Liver (tissue), 9 donors: Measurements from ENCODE around the gene DAP3. TPM values are rescaled to one million over a fixed set of nuclear protein-coding genes. Genes with fewer than 3 reads are reported as not detected.
"Not testable (repeated sequence)": the region's sequence is repeated elsewhere in the genome, so short reads cannot be mapped to it uniquely, and the experiment has no call there.

Source experiments
- DNase-seq: peaks from one replicate; pipeline ENCODE4 v3.0.0-alpha.2; 2017; ENCODE audit warnings: low spot score
- H3K27ac ChIP-seq, 2 donors: one replicate each; pipeline ENCODE4 v1.7.0; 2013; ENCODE audit warnings: inconsistent platforms in 2 of 2, low read length in 2 of 2, control low read depth in 1 of 2, low read depth in 1 of 2, mild to moderate bottlenecking in 1 of 2
- H3K27me3 ChIP-seq, 4 donors: one replicate each; pipeline versions ENCODE4 v1.6.1 to v1.7.0; 2013; ENCODE audit warnings: low read length in 3 of 4, inconsistent platforms in 1 of 4, mild to moderate bottlenecking in 1 of 4, moderate library complexity in 1 of 4; ENCODE audit not compliant: control insufficient read depth in 4 of 4, insufficient read depth in 4 of 4
- H3K36me3 ChIP-seq, 4 donors: one replicate each; pipeline versions ENCODE4 v1.6.1 to v1.7.0; 2013; ENCODE audit warnings: low read length in 3 of 4, mild to moderate bottlenecking in 3 of 4, low read depth in 1 of 4, moderate library complexity in 1 of 4; ENCODE audit not compliant: control insufficient read depth in 4 of 4, insufficient read depth in 3 of 4
- H3K4me1 ChIP-seq, 4 donors: one replicate each; pipeline versions ENCODE4 v1.6.1 to v1.7.0; 2013; ENCODE audit warnings: low read length in 3 of 4, mild to moderate bottlenecking in 3 of 4, moderate library complexity in 1 of 4; ENCODE audit not compliant: control insufficient read depth in 4 of 4, insufficient read depth in 4 of 4
- H3K4me3 ChIP-seq, 3 donors: one replicate each; pipeline versions ENCODE4 v1.6.1 to v1.7.0; 2013; ENCODE audit warnings: low read length in 3 of 3, control low read depth in 1 of 3, low read depth in 1 of 3, mild to moderate bottlenecking in 1 of 3
- H3K9ac ChIP-seq, 2 donors: one replicate each; pipeline ENCODE4 v1.7.0; 2013; ENCODE audit warnings: low read length in 2 of 2, mild to moderate bottlenecking in 2 of 2, moderate library complexity in 2 of 2, control low read depth in 1 of 2, low read depth in 1 of 2
- H3K9me3 ChIP-seq, 4 donors: one replicate each; pipeline versions ENCODE4 v1.6.1 to v1.7.0; 2013; ENCODE audit warnings: low read length in 3 of 4; ENCODE audit not compliant: control insufficient read depth in 4 of 4
- ATF3 ChIP-seq: IDR thresholded peaks from 2 replicates; pipeline ENCODE4 v1.6.1; 2016; ENCODE audit warnings: antibody characterized with exemption
- FOXA1 ChIP-seq: IDR thresholded peaks from 2 replicates; pipeline ENCODE4 v1.6.1; 2016; ENCODE audit warnings: antibody characterized with exemption
- HNF4G ChIP-seq: IDR thresholded peaks from 2 replicates; pipeline ENCODE4 v1.6.1; 2016; ENCODE audit warnings: antibody characterized with exemption
- JUND ChIP-seq, 2 donors: IDR thresholded peaks; 2 replicates each; pipeline ENCODE4 v1.6.1; 2016; ENCODE audit warnings: antibody characterized with exemption in 2 of 2
- MAX ChIP-seq: IDR thresholded peaks from 2 replicates; pipeline ENCODE4 v1.6.1; 2016; ENCODE audit warnings: antibody characterized with exemption
- RAD21 ChIP-seq, 2 donors: IDR thresholded peaks; 2 replicates each; pipeline ENCODE4 v1.6.1; 2016; ENCODE audit warnings: antibody characterized with exemption in 2 of 2, mild to moderate bottlenecking in 2 of 2
- REST ChIP-seq: IDR thresholded peaks from 2 replicates; pipeline ENCODE4 v1.6.1; 2016; ENCODE audit warnings: antibody characterized with exemption, mild to moderate bottlenecking
- RXRA ChIP-seq, 2 donors: IDR thresholded peaks; 2 replicates each; pipeline ENCODE4 v1.6.1; 2017 to 2018; ENCODE audit warnings: antibody characterized with exemption in 2 of 2, mild to moderate bottlenecking in 1 of 2
- SP1 ChIP-seq: IDR thresholded peaks from 2 replicates; pipeline ENCODE4 v1.6.1; 2018; ENCODE audit warnings: antibody characterized with exemption, mild to moderate bottlenecking
- ZBTB33 ChIP-seq: IDR thresholded peaks from 2 replicates; pipeline ENCODE4 v1.6.1; 2016; ENCODE audit warnings: antibody characterized with exemption
- WGBS: extraction: QIAGEN DNeasy Blood & Tissue Kit; methylation state at CpG from one replicate; pipeline ENCODE4 v1.1.7; 2013; 5-methylcytosine and 5-hydroxymethylcytosine counted together
- polyA plus RNA-seq, 2 donors: library from polyadenylated mRNA; stranded (reverse) in 1 of 2; unstranded in 1 of 2; fragments of 200-250 nt in 1 of 2; fragments of >200 nt in 1 of 2; fragmentation: Nextera tagmentation in 1 of 2; extraction: Ambion mirVana in 1 of 2; gene quantifications; one replicate each; pipeline versions ENCODE4 v1.2.1 to v1.2.3, GENCODE V29; 2013 to 2015
- total RNA-seq, 2 donors: library from RNA; depleted of rRNA; stranded (reverse); fragments of >200 nt; gene quantifications; one replicate each; pipeline ENCODE4 v1.2.3, GENCODE V29; 2014
- donor health status: healthy.
- donor health status: healthy.
- donor health status: healthy.
- donor health status: healthy.
- donor health status: healthy.

The DAP3 gene
- total and polyA plus RNA-seq, 4 donors = 43.1 to 59.3 (median 57.3) TPM

GRCh38 chr1:155681776-155682175 is 7.1 kb upstream of the DAP3 start:
- peaks cover 2 to 8% (median 4%) of the 10 kb centered on the region in 4 donors for H3K4me1 ChIP-seq
- WGBS = 96% methylated on average over 2 of the region's 2 CpGs
- no peaks in the 10 kb centered on the region for H3K9me3 ChIP-seq
- H3K36me3 ChIP-seq = peaks cover 3 to 31% (median 23%) of the 10 kb centered on the region in 4 donors
- DNase-seq = no peak
- H3K27me3 ChIP-seq = no peaks in the 10 kb centered on the region
- no peak overlapping the region for H3K9ac ChIP-seq
- no peak overlapping the region for H3K27ac ChIP-seq
- TF ChIP-seq REST = no peak
- no peak for TF ChIP-seq HNF4G
- TF ChIP-seq ATF3 = no peak
- TF ChIP-seq RXRA (IDR thresholded peaks at IDR 0.05) = no peak
- TF ChIP-seq RAD21 (IDR thresholded peaks at IDR 0.05) = no peak
- TF ChIP-seq SP1 = no peak
- TF ChIP-seq FOXA1 = no peak
- no peak for TF ChIP-seq JUND (IDR thresholded peaks at IDR 0.05)
- no peak for TF ChIP-seq MAX
- TF ChIP-seq ZBTB33 = no peak
- no peak overlapping the region for H3K4me3 ChIP-seq

GRCh38 chr1:155687705-155688323 is 1.1 kb upstream of the DAP3 start:
- H3K9me3 ChIP-seq, DNase-seq, H3K27me3 ChIP-seq, H3K36me3 ChIP-seq: not testable (repeated sequence)
- H3K4me3 ChIP-seq = peak overlapping the region; percentile 70 to 88 (median 78)
- WGBS = under 1% methylated on average over 27 of the region's 35 CpGs
- H3K9ac ChIP-seq = peak overlapping the region; percentile 86 to 100
- H3K4me1 ChIP-seq = peaks cover 9 to 17% (median 12%) of the 10 kb centered on the region in 4 donors
- H3K27ac ChIP-seq = peak overlapping the region; percentile 95 to 99
